Measurements from ENCODE around the gene TNNI2. TPM values are rescaled to one million over a fixed set of nuclear protein-coding genes. Genes with fewer than 3 reads are reported as not detected.

Gene TNNI2
- total RNA-seq, 2 donors from 2014 or later = not detected

DNA sequence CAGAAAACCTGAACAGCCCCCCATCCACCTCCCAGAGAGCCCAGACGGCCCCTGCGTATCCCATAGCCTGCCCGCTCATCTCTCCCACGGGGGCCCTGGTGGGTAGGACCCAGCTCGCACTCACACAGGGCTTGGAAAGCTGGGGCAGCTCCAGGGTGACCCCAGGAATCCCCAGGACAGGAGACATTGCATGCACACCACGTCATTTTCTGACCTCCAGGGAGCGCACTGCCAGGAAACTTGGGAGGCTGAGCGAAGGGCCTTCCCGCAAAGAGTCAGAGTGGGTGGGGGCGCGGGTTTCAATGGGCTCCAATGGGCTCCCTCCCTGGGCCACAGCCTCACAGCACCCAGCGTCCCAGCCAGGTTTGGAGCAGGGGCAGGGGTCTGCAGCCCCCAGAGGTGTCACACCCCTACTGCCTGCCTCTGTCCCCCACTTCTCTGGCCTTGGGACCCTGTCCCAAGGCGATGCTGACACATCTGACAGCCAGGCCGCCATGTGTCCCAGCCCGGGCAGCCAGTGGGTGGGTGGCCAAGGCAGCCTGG is 12.2 kb upstream of the TNNI2 start:
- H3K27me3 ChIP-seq = no peaks in the 10 kb centered on the region
- H3K9me3 ChIP-seq = no peaks in the 10 kb centered on the region
- no peaks in the 10 kb centered on the region for H3K36me3 ChIP-seq
- H3K27ac ChIP-seq = peak overlapping the region in 1 of 2 donors; percentile 16
- H3K4me3 ChIP-seq = no peak overlapping the region
- no peak for DNase-seq (ENCODE audit: low spot score)
- TF ChIP-seq, protein P1, sequence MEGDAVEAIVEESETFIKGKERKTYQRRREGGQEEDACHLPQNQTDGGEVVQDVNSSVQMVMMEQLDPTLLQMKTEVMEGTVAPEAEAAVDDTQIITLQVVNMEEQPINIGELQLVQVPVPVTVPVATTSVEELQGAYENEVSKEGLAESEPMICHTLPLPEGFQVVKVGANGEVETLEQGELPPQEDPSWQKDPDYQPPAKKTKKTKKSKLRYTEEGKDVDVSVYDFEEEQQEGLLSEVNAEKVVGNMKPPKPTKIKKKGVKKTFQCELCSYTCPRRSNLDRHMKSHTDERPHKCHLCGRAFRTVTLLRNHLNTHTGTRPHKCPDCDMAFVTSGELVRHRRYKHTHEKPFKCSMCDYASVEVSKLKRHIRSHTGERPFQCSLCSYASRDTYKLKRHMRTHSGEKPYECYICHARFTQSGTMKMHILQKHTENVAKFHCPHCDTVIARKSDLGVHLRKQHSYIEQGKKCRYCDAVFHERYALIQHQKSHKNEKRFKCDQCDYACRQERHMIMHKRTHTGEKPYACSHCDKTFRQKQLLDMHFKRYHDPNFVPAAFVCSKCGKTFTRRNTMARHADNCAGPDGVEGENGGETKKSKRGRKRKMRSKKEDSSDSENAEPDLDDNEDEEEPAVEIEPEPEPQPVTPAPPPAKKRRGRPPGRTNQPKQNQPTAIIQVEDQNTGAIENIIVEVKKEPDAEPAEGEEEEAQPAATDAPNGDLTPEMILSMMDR (IDR thresholded peaks at IDR 0.05) = no peak
- peaks cover 0 to 14% of the 10 kb centered on the region in 2 donors for H3K4me1 ChIP-seq

DNA sequence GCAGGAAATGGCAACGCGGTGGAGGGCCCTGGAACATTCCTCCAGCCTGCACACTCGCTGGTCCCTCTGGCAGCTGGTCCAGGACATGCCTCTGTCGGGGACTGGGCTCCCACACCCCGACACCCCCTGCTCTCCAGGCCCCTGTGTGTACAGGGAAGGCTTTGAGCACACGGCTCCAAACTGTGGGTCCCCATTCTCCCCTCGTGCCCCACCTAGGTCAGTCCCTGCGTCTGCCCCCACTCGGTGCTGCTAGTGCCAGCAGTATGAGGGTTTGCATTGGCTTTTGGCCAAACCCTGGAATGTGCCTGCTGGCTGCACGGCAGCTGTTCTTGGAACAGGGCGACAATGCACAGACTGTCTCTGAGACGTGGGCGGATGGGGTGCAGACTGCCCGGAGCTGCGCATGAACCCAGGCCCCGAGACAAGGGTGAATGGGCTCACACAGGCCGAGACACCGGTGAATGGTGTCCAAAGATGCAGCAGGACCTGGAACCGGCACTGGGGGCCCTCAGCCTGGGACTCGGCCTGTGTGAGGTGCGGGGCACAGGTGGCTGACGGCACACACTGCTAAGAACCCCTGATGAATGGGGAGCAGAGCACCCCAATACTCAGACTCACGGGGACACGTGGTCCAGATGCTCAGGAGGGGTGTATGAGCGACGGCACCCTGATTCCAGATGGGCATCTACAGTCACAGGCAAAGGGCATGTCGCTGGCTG is 11.5 kb upstream of the TNNI2 start:
- no peak for DNase-seq (ENCODE audit: low spot score)
- Histone ChIP-seq H3K4me1 (peaks cover 0 to 15% of the 10 kb centered on the region in 2 donors), H3K9me3 (no peaks in the 10 kb centered on the region), H3K4me3 (no peak overlapping the region), H3K27me3 (no peaks in the 10 kb centered on the region), H3K27ac (peak overlapping the region in 1 of 2 donors; percentile 16), H3K36me3 (no peaks in the 10 kb centered on the region)
- TF ChIP-seq, protein P1 (IDR thresholded peaks at IDR 0.05) = no peak

DNA sequence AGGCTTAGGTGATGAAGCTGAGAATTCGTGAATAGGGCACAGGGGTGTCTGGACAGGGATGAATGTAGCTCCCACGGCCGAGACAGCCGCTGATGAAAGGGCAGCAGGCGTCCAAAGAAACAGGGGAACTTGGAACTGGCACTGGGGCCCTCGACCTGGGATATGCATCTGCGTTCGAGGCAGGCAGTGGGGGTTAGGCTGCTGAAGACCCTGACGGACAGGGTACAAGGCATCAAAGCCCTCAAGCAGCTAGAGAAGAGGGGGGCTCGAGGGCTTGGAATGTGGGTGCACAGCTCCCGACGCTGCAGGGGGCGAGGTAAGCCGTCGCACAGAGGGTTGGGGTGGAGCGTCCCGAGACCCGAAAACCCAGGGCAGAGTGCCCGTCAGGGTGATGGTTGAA is 10.8 kb upstream of the TNNI2 start:
- no peaks in the 10 kb centered on the region for H3K9me3 ChIP-seq
- H3K27me3 ChIP-seq = no peaks in the 10 kb centered on the region
- no peak for DNase-seq (ENCODE audit: low spot score)
- TF ChIP-seq, protein P1 (IDR thresholded peaks at IDR 0.05) = no peak
- peaks cover 0 to 21% of the 10 kb centered on the region in 2 donors for H3K4me1 ChIP-seq
- no peaks in the 10 kb centered on the region for H3K36me3 ChIP-seq
- H3K27ac ChIP-seq = no peak overlapping the region
- no peak overlapping the region for H3K4me3 ChIP-seq

GRCh38 chr11:1828542-1828941 is 10.2 kb upstream of the TNNI2 start:
- no peaks in the 10 kb centered on the region for H3K27me3 ChIP-seq
- TF ChIP-seq, protein P1 (IDR thresholded peaks at IDR 0.05) = no peak
- H3K36me3 ChIP-seq = no peaks in the 10 kb centered on the region
- H3K4me1 ChIP-seq = peaks cover 0 to 21% of the 10 kb centered on the region in 2 donors
- H3K4me3 ChIP-seq = no peak overlapping the region
- no peak overlapping the region for H3K27ac ChIP-seq
- no peak for DNase-seq (ENCODE audit: low spot score)
- H3K9me3 ChIP-seq = no peaks in the 10 kb centered on the region

- no peak overlapping the region for H3K4me3 ChIP-seq
- H3K27ac ChIP-seq = no peak overlapping the region
- TF ChIP-seq, protein P1 (IDR thresholded peaks at IDR 0.05) = no peak
- no peaks in the 10 kb centered on the region for H3K36me3 ChIP-seq
- H3K9me3 ChIP-seq = no peaks in the 10 kb centered on the region
- no peaks in the 10 kb centered on the region for H3K27me3 ChIP-seq
- DNase-seq (ENCODE audit: low spot score) = no peak
- peaks cover 0 to 21% of the 10 kb centered on the region in 2 donors for H3K4me1 ChIP-seq
These were observed 9.6 kb upstream of the TNNI2 start for GRCh38 chr11:1829039-1829820.

Measured in right atrium auricular region (tissue), 2 donors.